Measurements from ENCODE around the gene RND2. TPM values are rescaled to one million over a fixed set of nuclear protein-coding genes. Genes with fewer than 3 reads are reported as not detected.
"Not testable (repeated sequence)": the region's sequence is repeated elsewhere in the genome, so short reads cannot be mapped to it uniquely, and the experiment has no call there.

The RND2 gene
- total RNA-seq, 2 experiments from 2014 or later: 0.30 TPM; not detected in 1

- Histone ChIP-seq H3K9me3 (ENCODE audit: low read length) (no peaks in the 10 kb centered on the region), H3K79me2 (ENCODE audit: insufficient read depth, low read depth, low read length) (no peaks in the 10 kb centered on the region), H3K27ac (ENCODE audit: low read depth, low read length, poor library complexity, severe bottlenecking) (no peak overlapping the region), H3K4me3 (ENCODE audit: low read depth, low read length, poor library complexity, severe bottlenecking) (no peak overlapping the region), H3K4me1 (ENCODE audit: insufficient read depth, low read length, poor library complexity, severe bottlenecking) (no peaks in the 10 kb centered on the region), H3K4me2 (ENCODE audit: low read length) (no peak overlapping the region), H3K9me2 (ENCODE audit: insufficient read depth, low read length) (no peaks in the 10 kb centered on the region), H4K20me1 (ENCODE audit: insufficient read depth, low read length) (no peaks in the 10 kb centered on the region), H3K36me3 (ENCODE audit: insufficient read depth, low read length) (peaks cover 63% of the 10 kb centered on the region), H2AFZ (ENCODE audit: low read length) (no peak overlapping the region)
- no TSS peak for BruUV-seq (replicated peaks)
- intact Hi-C loops (cut with micrococcal nuclease; ENCODE audit: unreplicated experiment): no loop called here
- no peak for DNase-seq (ENCODE audit: low spot score)
- CTCF ChIA-PET (ENCODE audit: unreplicated experiment): no interaction called here
- TF ChIP-seq CTCF (conservative IDR thresholded peaks at IDR 0.05; ENCODE audit: low read length): no peak
- no peak for TF ChIP-seq EZH2phosphoT487 (IDR thresholded peaks at IDR 0.05; ENCODE audit: borderline replicate concordance, low read depth, low read length)
- POLR2A ChIA-PET: interaction anchor here (0.7 to 0.8 kb wide), 3 partner anchors 11 to 173 kb away, joined by 3 to 4 read pairs (median 4); no protein-coding TSS in a partner anchor
Observed at GRCh38 chr17:43044024-43044423, 19.0 kb downstream of the RND2 start.

GRCh38 chr17:43051969-43052368, 26.9 kb downstream of the RND2 start:
- BruUV-seq (replicated peaks): no TSS peak
- DNase-seq (ENCODE audit: low spot score): no peak
- no peaks in the 10 kb centered on the region for H3K9me2 ChIP-seq (ENCODE audit: insufficient read depth, low read length)
- no peaks in the 10 kb centered on the region for H3K9me3 ChIP-seq (ENCODE audit: low read length)
- H3K79me2 ChIP-seq (ENCODE audit: insufficient read depth, low read depth, low read length): no peaks in the 10 kb centered on the region
- ChIA-PET CTCF (ENCODE audit: unreplicated experiment) (no interaction called here), POLR2A (no interaction called here)
- H2AFZ ChIP-seq (ENCODE audit: low read length): no peak overlapping the region
- H3K27ac ChIP-seq (ENCODE audit: low read depth, low read length, poor library complexity, severe bottlenecking): no peak overlapping the region
- TF ChIP-seq CTCF (conservative IDR thresholded peaks at IDR 0.05; ENCODE audit: low read length): no peak
- no peak for TF ChIP-seq EZH2phosphoT487 (IDR thresholded peaks at IDR 0.05; ENCODE audit: borderline replicate concordance, low read depth, low read length)
- peaks cover 99% of the 10 kb centered on the region for H3K36me3 ChIP-seq (ENCODE audit: insufficient read depth, low read length)
- no peaks in the 10 kb centered on the region for H4K20me1 ChIP-seq (ENCODE audit: insufficient read depth, low read length)
- H3K4me2 ChIP-seq (ENCODE audit: low read length): no peak overlapping the region
- no peaks in the 10 kb centered on the region for H3K4me1 ChIP-seq (ENCODE audit: insufficient read depth, low read length, poor library complexity, severe bottlenecking)
- intact Hi-C loops (cut with micrococcal nuclease; ENCODE audit: unreplicated experiment): no loop called here
- no peak overlapping the region for H3K4me3 ChIP-seq (ENCODE audit: low read depth, low read length, poor library complexity, severe bottlenecking)

- DNase-seq (ENCODE audit: low spot score); POLR2A ChIA-PET; H3K4me3 ChIP-seq (ENCODE audit: low read depth, low read length, poor library complexity, severe bottlenecking); CTCF ChIA-PET (ENCODE audit: unreplicated experiment); H2AFZ ChIP-seq (ENCODE audit: low read length); H3K9me2 ChIP-seq (ENCODE audit: insufficient read depth, low read length); H3K9me3 ChIP-seq (ENCODE audit: low read length); intact Hi-C loops (cut with micrococcal nuclease; ENCODE audit: unreplicated experiment); H4K20me1 ChIP-seq (ENCODE audit: insufficient read depth, low read length); H3K27ac ChIP-seq (ENCODE audit: low read depth, low read length, poor library complexity, severe bottlenecking); H3K4me2 ChIP-seq (ENCODE audit: low read length); BruUV-seq (replicated peaks); H3K4me1 ChIP-seq (ENCODE audit: insufficient read depth, low read length, poor library complexity, severe bottlenecking); H3K79me2 ChIP-seq (ENCODE audit: insufficient read depth, low read depth, low read length): not testable (repeated sequence)
- peaks cover 95% of the 10 kb centered on the region for H3K36me3 ChIP-seq (ENCODE audit: insufficient read depth, low read length)
Observed at GRCh38 chr17:43053008-43053407, 28.0 kb downstream of the RND2 start.
